SK-N-SH treated with all-trans-retinoic acid at 6 μM for 48 hours (cell line): Measurements from ENCODE around the gene GLRA2.
"Not testable (repeated sequence)": the region's sequence is repeated elsewhere in the genome, so short reads cannot be mapped to it uniquely, and the experiment has no call there.

Experiments
- ARNTL ChIP-seq: fragments of 450-650 bp; formaldehyde crosslinking; IDR thresholded peaks from 2 replicates; pipeline ENCODE4 v1.5.0; 2020; ENCODE audit warnings: low read depth, mild to moderate bottlenecking, moderate library complexity, borderline replicate concordance
- ISL1 ChIP-seq: fragments of 250-450 bp; sonication (Bioruptor Pico); IDR thresholded peaks from 2 replicates; pipeline ENCODE4 v2.1.2; 2022; ENCODE audit warnings: mild to moderate bottlenecking, moderate library complexity
- ZFP30 ChIP-seq: fragments of 450-650 bp; formaldehyde crosslinking; IDR thresholded peaks from 2 replicates; pipeline ENCODE4 v1.5.0; 2022; ENCODE audit warnings: mild to moderate bottlenecking, moderate library complexity

- TF ChIP-seq ISL1, ZFP30, ARNTL (CRISPR knock-in tag): not testable (repeated sequence)
These were observed 159.0 kb downstream of the GLRA2 start for GRCh38 chrX:14688331-14688730.
